Skeletal muscle satellite cell (primary cell): ENCODE data around the gene STK16.
A peak's percentile ranks its signal among the peaks of the same experiment; 100 is the strongest.
"Not testable (repeated sequence)": the region's sequence is repeated elsewhere in the genome, so short reads cannot be mapped to it uniquely, and the experiment has no call there.

Experiments
- H3K27me3 ChIP-seq: 2 replicates; pipeline ENCODE4 v1.7.0; 2013; ENCODE audit warnings: low read length; ENCODE audit not compliant: control insufficient read depth, insufficient read depth
- H3K36me3 ChIP-seq: 2 replicates; pipeline ENCODE4 v1.7.0; 2013; ENCODE audit warnings: mild to moderate bottlenecking, control low read depth, low read length; ENCODE audit not compliant: insufficient read depth
- H3K4me1 ChIP-seq: 2 replicates; pipeline ENCODE4 v1.7.0; 2013; ENCODE audit warnings: low read length; ENCODE audit not compliant: control insufficient read depth, insufficient read depth
- H3K4me2 ChIP-seq: 2 replicates; pipeline ENCODE4 v1.7.0; 2013; ENCODE audit warnings: mild to moderate bottlenecking, low read length
- H3K4me3 ChIP-seq: 2 replicates; pipeline ENCODE4 v1.7.0; 2013; ENCODE audit warnings: low read length
- H3K9ac ChIP-seq: 2 replicates; pipeline ENCODE4 v1.7.0; 2013; ENCODE audit warnings: mild to moderate bottlenecking, low read depth, low read length, moderate library complexity
- H3K9me3 ChIP-seq: replicated peaks from 2 replicates; pipeline ENCODE4 v1.7.0; 2013; ENCODE audit warnings: mild to moderate bottlenecking, control low read depth, low read length

Gene STK16

DNA sequence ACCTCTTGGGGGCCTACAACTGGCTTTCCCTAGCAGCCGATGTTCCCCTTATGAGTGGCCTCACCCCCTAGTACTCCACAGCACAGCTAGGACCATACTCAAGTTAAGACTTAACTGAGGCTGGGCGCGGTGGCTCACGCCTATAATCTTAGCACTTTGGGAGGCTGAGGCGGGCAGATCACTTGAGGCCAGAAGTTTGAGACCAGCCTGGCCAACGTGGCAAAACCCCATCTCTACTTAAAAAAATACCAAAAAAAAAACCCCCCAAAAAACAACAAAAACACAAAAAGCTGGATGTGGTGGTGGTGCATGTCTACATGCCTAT lies 41.8 kb downstream of the STK16 start:
- not testable (repeated sequence) for H3K4me2 ChIP-seq, H3K9me3 ChIP-seq, H3K4me3 ChIP-seq, H3K27me3 ChIP-seq, H3K9ac ChIP-seq
- H3K4me1 ChIP-seq, result peaks cover 34% of the 10 kb centered on the region
- peaks cover 21% of the 10 kb centered on the region for H3K36me3 ChIP-seq

DNA sequence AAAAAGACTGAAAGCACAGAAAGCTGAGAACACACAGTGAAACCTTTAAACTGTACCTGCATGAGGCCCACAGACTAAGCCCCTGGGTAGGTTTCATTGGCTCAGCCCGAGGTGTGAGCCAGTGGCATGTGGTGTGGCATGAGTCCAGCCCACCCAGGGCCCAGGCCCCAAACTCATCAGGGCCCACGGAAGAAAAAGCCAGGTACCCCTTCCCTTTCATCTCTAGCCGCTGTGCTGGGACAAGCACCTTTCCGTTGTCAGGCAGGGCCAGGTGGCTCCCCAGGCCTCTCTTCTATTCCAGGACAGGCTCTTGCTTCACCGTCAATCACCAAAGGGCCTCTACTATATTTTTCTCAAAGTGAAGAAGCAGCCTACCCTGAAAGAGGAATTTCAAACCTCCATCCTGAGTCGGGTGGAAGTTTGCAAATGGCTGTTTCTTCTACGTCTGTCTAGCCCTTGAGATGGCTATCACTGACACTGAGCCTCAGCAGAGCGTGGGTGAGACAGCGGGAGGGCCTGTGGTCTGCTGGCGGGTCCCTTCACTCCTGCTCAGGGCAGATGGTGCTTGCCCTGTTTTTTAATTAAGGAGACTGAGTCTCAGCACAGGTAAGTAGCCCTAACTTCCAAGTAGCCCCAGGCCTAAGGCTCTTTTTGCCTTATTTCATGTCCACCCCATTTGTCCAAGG lies 42.4 kb downstream of the STK16 start:
- Histone ChIP-seq H3K4me2 (no peak overlapping the region), H3K36me3 (peaks cover 16% of the 10 kb centered on the region), H3K4me3 (no peak overlapping the region), H3K27me3 (no peaks in the 10 kb centered on the region), H3K9me3 (no peaks in the 10 kb centered on the region), H3K4me1 (peaks cover 34% of the 10 kb centered on the region), H3K9ac (no peak overlapping the region)

DNA sequence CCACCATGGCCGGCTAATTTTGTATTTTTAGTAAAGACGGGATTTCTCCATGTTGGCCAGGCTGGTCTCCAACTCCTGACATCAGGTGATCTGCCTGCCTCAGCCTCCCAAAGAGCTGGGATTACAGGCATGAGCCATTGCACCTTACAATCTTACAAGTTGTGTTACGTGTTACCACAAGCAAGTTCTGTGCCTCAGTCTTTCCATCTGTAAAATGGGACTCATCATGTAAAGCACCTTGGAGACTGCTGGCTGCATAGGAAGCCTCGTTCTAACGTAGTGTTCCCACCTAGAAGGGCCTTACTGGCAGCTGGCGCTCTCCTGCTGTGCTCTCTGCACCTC lies 43.9 kb downstream of the STK16 start:
- Histone ChIP-seq H3K27me3 (no peaks in the 10 kb centered on the region), H3K36me3 (peaks cover 6% of the 10 kb centered on the region), H3K4me3 (no peak overlapping the region), H3K9ac (no peak overlapping the region), H3K4me2 (peak overlapping the region; percentile 52), H3K9me3 (no peaks in the 10 kb centered on the region), H3K4me1 (peaks cover 37% of the 10 kb centered on the region)

DNA sequence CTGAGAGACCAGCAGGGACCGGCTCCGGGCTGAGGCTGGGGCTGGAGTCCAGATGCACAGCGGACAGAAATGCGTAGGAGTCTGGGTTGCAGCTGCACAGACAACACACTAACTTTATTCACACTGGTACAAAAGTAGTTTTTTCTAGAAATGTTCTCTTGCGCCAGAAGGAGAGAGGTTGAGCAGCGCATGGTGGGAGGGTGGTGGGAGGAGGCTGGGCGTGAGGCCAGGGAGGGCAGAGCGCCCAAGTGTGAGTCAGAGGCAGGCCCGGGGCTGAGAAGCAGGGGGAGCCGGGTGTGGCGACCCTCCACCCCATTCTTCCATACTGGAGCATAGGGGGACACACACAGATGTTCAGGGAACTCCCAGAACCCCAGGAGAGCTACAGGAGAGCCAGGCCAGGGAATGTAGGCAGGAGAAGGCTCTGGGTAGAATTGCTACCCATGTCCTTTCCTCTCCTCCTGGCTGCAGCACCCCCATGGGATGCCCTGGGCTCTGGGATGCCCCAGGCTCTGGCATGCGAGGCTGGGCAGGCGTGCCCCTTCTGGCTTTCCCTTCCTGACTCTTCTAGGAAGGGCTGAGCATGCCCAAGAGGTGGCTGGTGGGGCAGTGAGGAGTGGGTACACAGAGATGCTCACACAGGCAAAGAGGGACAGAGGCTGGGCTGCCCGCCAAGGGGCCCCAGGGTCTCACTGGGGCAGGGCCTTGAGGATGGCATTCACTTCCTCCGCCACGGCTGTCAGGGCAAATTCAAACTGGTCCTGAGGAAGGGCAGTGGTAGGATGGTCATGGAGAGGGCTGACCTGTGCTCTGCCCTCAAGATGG lies 44.5 kb downstream of the STK16 start:
- Histone ChIP-seq H3K4me2 (peak overlapping the region; percentile 52), H3K4me1 (peaks cover 41% of the 10 kb centered on the region), H3K9ac (no peak overlapping the region), H3K9me3 (no peaks in the 10 kb centered on the region), H3K27me3 (no peaks in the 10 kb centered on the region), H3K36me3 (peaks cover under 1% of the 10 kb centered on the region), H3K4me3 (no peak overlapping the region)

DNA sequence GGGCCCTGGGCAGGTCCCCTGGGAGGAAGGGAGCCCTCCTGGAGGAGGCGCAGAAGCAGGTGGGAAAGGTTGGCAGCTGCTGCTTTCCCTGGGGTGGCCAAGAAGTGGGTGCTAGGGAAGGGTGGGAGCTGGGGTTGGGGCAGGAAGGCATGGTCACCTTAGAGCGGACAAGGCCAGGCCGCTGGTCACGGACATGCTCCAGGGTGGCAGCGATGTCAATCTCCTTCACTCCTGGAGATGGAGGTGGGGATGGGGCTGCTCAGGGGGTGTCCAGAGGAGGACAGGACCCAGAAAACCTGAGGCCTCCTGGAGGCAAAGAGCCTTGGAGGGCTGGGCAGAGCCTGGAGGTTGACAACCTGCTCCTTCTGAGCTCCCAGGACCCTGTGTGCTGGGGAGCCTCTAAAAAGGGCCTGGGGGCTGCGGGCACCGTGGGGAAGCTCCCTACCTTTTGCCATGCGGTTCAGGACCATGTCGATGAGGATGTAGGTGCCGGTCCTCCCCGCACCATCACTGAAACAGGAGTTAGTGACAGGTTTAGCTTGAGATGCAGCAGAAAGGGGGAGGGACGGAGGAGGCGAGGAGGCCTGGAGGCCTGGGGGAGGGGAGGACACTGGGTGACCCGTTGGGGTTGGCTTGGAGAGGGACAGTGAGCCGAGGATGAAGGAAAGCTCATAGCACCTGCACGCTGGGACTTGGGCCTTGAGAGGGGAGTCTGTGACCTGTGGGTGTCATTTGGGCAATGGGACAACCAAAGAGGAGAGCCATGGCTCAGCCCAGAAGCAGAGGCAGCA lies 45.3 kb downstream of the STK16 start:
- Histone ChIP-seq H3K4me3 (no peak overlapping the region), H3K4me1 (peaks cover 36% of the 10 kb centered on the region), H3K36me3 (no peaks in the 10 kb centered on the region), H3K27me3 (no peaks in the 10 kb centered on the region), H3K9ac (no peak overlapping the region), H3K9me3 (no peaks in the 10 kb centered on the region), H3K4me2 (no peak overlapping the region)

DNA sequence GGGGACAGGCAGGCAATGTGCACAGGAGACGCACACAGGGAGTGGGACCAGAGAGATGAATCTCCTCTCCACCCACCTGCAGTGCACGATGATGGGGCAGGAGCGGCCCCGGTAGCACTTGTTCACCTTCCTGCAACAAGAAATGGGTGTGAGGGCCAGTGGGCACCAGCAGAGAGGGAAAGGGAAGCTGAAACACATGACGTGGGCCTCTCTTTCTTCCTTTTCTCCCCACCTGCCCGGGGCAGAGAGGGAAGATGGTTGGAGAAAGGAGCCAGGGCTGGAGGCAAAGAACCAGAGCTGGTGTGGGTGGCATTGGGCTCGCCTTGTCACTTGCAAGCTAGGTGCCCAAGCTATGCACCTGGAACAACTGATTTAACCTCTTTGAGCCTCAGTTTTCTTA lies 46.1 kb downstream of the STK16 start:
- H3K4me2 ChIP-seq, result no peak overlapping the region
- no peaks in the 10 kb centered on the region for H3K27me3 ChIP-seq
- no peak overlapping the region for H3K4me3 ChIP-seq
- H3K9me3 ChIP-seq, result no peaks in the 10 kb centered on the region
- H3K4me1 ChIP-seq, result peaks cover 29% of the 10 kb centered on the region
- H3K36me3 ChIP-seq, result no peaks in the 10 kb centered on the region
- no peak overlapping the region for H3K9ac ChIP-seq

DNA sequence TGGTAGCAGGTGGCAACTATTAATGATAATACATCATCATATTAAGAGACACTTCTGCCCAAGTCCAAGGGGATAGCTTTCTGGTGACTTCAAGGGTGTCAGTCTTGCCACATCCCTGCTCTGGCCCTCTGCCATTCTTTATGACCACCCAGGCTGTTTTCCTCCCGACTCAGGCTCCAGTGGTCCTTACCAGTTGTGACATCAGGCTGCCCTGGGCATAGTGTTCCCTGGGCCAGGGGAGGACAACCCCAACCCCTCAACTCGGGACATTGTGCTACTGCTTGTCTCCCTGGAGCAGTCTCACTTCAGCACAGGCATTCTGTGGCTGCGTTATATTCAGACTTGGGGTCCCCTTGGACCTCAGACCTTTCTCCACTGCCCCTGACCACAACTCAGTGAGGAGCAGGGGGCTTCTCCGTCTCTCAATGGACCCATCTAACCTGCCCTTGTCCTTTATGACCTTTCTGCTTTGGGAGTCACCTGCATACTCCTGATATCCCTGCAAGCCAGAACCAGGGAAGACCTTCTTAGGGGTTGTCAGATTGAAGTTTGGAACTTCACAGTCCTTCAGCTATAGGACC lies 46.7 kb downstream of the STK16 start:
- Histone ChIP-seq H3K4me2 (no peak overlapping the region), H3K36me3 (no peaks in the 10 kb centered on the region), H3K4me1 (peaks cover 23% of the 10 kb centered on the region), H3K4me3 (no peak overlapping the region), H3K27me3 (no peaks in the 10 kb centered on the region), H3K9ac (no peak overlapping the region), H3K9me3 (no peaks in the 10 kb centered on the region)

DNA sequence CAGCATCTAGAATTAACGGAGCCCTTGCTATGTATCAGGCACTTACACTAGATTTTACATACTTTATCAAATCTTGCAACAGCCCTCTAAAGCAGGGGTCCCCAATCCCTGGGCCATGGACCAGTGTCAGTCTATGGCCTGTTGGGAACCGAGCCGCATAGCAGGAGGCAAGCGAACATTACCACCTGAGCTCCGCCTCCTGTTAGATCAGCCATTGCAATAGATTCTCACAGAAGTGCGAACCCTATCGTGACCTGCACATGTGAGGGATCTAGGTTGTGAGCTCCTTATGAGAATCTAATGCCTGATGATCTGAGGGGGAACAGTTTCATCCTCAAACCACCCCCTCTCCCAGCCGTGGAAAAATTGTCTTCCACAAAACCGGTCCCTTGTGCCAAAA lies 47.3 kb downstream of the STK16 start:
- H3K4me3 ChIP-seq, result no peak overlapping the region
- H3K36me3 ChIP-seq, result no peaks in the 10 kb centered on the region
- no peaks in the 10 kb centered on the region for H3K9me3 ChIP-seq
- no peaks in the 10 kb centered on the region for H3K27me3 ChIP-seq
- no peak overlapping the region for H3K9ac ChIP-seq
- peaks cover 22% of the 10 kb centered on the region for H3K4me1 ChIP-seq
- H3K4me2 ChIP-seq, result no peak overlapping the region

DNA sequence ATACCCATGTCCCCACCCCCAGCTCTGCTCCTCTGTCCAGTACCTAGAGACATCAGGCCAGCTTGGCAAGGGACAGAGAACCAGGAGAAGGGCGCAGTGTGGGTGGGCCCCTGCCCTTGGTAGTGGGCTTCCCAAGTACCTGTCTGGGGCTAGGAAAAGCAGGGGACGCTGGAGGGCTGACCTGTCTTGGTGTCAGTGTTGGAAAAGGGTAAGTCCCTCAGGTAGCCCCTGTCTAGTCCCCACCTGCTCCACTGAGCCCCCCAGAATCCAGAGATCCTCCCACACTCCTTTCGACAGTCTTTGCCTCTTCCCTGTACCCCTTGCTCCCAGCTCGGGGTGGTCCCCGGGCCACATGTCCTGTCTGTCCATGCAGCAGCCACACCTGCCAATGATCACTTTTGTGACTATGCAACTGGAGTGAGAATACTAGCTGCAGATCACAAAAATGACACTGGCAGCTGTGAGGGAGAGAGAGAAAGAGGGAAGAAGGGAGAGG lies 48.5 kb downstream of the STK16 start:
- H3K27me3 ChIP-seq, result peaks cover under 1% of the 10 kb centered on the region
- no peak overlapping the region for H3K4me3 ChIP-seq
- peaks cover 22% of the 10 kb centered on the region for H3K4me1 ChIP-seq
- H3K4me2 ChIP-seq, result no peak overlapping the region
- H3K36me3 ChIP-seq, result no peaks in the 10 kb centered on the region
- H3K9me3 ChIP-seq, result no peaks in the 10 kb centered on the region
- no peak overlapping the region for H3K9ac ChIP-seq

DNA sequence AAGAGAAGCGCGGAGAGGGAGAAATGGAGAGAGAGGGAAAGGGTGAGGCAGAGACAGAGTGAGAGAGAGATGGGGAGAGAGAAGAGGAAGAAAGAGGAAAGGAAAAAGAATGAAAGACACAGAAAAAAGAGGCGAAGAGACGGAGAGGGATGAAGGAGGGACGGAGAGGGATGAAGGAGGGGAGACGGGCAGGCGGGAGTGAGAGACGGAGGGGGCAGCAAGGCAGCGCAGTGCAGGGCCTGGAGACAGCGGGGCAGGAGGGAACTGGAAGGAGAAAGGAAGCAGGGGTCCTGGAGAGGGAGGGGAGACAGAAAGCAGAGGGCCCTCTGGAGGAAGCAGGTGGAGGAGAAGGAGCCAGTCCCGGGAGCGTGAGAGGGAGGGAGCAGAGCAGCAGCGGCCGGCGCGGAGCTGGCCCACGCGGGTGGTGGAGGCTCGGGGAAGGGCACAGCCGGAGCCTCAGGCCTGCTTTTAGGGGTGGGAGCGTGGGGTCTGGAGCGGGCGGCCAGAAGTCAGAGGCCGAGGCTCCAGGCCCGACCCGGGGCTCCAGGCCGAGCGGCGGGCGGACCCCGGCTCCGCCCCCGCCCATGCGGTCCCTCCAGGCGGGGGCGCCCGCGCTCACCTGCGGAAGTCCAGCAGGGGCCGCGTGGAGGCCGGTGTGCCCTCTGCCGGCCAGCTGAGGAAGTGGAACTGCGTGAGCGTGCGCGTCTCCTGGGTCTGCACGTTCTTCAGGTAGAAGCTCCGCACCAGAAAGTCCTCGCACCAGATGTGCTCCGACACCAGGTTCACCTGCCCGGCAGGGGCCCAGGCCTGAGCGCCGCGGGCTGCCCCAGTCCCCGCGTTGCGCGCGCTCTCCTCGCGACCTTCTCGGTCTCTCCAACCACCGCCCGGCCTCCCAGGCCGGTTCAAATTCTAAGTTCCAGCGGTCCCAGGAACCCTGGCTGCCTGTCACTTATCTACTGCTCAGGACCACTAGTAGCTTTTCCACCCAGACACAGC lies 49.4 kb downstream of the STK16 start:
- Histone ChIP-seq H3K9me3 (no peaks in the 10 kb centered on the region), H3K4me3 (peak overlapping the region; percentile 77), H3K9ac (peak overlapping the region; percentile 74)

More for the DNA sequence above, 49.4 kb downstream of the STK16 start:
- peaks cover 14% of the 10 kb centered on the region for H3K4me1 ChIP-seq
- peaks cover 8% of the 10 kb centered on the region for H3K27me3 ChIP-seq
- H3K4me2 ChIP-seq, result peak overlapping the region; percentile 96
- H3K36me3 ChIP-seq, result no peaks in the 10 kb centered on the region
